C1 segment of cervical spinal cord (tissue), 14 donors: ENCODE data around the gene MACROD2.
"Not testable (repeated sequence)": the region's sequence is repeated elsewhere in the genome, so short reads cannot be mapped to it uniquely, and the experiment has no call there.

ENCODE experiments used
- DNase-seq, 14 donors: peaks; one replicate each; lab custom pipeline; 2025; lab: John Stamatoyannopoulos, UW

MACROD2 gene

DNA sequence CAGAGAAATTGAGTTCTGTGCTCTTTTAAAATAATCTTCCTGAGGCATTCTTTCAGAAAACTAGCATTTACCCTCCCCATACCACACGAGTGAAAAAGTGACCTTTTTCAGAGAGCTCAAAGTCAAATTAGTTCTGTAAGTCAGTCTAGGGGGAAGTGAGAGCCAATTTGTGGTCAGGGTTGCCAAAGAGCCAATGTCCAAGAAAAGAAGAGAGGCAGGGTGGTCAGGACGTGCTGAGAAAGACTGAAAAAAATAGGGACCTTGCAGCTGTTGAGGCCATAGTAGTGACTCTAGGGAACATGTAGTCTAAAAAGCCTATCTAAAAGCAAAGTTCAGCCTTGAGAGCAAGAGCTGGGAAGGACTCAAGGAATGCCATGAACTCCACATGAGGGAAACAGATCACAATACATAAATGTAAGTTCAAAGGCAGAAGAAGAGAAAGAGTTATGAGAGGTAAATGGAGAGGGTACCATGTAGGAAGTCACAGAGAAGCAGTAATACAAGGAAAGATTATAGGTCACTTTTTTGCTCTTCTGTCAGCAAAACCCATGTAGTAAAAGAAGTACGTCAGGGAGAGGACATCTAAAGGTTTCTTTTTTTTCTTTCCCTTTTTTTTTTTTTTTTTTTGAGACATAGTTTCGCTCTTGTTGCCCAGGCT lies 907.2 kb downstream of the MACROD2 start:
- DNase-seq, result no peak

DNA sequence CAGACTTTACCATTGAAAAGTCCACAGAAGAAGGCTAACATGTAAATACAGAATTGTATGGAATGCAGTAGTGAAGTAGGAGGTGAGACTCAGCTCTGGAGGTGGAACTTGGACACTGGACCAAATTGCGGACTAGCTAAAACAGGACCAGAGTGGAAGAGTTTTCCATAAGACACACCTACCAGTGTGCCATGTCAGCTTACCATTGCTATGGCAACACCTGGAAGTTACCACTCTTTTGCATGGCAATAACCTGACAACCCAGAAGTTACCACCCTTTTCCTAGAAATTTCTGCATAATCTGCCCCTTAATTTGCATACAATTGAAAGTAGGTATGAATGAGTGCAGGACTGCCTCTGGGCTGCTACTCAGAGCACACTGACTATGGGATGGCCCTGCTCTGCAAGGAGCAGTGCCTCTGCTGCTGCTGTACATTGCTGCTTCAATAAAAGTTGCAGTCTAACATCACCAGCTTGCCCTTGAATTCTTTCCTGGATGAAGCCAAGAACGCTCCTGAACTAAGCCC lies 911.7 kb downstream of the MACROD2 start:
- DNase-seq, result no peak

DNA sequence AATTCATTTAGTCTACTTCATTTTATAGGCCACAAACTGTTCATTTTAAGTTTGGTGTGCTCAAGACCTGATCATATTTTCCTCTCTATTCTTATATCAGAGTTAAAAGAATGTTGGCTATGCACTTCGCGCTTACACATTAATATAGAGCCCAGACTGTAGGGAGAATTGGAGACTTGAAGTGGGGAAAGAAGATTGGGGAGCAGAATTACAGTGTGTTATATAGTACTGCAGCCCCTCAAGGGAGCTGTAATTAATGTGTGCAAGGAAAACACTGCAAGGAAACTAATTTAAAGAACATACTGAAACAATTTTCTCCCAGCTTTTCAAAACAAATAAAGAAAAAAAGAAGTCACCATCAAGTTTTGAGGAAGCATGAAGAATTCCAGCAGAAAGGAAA lies 914.8 kb downstream of the MACROD2 start:
- no peak for DNase-seq

DNA sequence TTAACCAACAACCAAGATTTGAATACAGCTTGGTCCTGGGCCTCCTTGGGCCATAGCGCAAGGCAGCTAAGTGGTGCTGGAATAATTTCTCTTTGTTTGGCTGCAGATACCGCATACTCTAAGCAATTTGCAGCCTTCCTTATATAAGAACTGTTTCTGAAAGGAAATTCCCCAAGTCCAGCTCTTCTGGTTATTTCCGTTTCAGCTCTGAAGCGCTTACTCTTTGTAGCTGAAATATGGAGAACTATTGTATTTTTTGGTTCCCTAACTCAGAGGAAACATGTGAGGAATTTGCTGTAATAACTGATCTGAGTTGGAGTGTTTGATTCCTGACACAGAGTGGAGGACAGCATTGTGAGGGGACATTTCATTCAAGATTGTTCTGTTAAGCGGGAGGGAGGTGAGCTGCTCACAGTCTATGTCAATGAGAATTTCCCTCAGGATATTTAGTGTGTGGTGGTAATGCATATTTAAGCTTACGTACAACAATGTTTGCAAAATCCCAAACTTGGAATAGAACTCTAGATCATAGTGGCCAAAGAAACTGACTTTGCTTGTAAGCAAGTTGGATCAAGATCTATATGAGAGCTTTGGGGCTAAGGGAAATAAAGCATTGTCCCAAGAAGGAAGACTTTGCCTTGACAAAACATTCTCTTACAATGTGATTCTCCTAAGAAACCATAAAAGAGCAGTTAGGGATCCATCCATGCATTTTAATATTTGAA lies 918.7 kb downstream of the MACROD2 start:
- no peak for DNase-seq

DNA sequence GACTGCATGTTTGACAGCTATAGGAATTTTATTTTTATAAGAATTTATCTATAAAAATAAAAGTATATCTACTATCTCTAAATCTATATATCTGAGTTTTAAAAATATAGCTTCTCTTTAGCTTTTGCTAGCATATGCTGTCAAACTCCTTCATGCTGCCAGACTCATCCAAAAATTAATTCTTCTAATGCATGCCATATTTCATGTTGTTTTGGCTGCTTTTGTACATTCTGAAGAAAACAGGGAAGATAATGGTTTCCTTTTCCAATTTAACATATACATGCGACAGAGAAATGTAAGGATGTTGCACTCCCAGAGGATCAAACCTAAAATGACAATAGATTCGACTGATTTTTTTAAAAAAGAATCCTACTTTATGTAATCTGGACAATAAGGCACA lies 919.3 kb downstream of the MACROD2 start:
- DNase-seq, result no peak

DNA sequence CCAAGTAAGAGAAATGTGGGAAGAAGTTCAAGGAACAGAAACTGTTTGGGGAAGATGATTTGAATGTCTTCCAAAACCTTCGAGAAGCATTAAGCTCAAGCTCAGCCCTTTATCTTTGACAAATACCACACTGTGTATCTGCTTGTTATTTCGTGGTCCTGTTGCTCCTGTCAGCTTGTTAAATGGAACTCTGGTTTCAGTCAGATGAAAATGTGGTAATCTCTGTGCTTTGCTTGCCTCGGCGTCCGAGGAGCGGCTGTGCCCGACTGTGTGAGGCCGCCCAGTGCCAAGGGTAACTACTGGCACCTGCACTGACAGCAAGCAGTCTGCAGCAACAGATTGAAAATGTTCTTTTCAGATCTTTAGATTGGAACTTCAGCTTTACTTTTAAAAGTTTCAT lies 920.0 kb downstream of the MACROD2 start:
- peak in 4 of 14 donors; percentile 10 to 92 (median 24) for DNase-seq

DNA sequence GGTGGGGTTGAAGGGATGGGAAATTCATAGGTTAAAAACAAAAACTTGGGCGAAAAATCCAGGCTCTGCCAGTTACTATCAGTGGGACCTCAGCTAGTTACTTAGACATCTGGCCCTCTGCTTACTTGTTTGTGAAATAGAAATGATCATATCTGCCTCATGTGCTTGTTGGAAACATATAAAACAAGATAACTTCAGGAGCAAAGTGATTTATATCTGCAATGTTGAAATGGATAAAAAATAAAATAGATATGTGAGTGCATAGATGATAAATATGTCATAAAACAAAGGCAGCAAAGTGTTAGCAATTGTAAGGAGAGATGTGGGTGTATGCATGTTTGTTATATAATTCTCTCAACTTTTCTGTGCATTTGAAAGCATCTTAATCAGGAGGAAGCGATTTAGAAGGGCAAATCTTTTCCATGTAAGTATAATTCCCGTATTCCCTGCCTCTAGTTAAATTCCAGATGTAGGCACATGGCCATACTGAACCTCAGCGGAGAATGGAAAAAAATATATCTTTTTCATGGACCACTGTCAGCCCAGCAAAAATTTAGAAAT lies 921.1 kb downstream of the MACROD2 start:
- DNase-seq, result no peak

DNA sequence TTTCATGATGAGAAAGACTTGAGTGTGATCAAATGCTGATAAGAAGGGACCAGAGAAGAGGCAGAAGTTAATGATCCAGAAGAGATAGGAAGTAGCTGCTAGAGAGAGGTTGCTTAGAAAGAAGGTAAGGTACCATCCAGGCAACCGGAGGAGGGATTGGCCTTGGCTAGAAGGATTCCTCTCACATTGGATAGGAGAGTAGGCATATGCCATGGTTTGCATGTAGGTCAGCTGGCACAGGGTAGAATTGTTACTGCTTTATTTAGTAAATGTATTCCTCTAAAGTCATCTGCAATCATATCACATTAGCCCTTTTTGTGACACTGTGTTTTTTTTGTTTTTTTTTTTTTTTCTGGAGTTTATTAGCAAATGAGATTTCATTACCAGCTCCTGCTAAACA lies 923.0 kb downstream of the MACROD2 start:
- DNase-seq, result peak in 1 of 14 donors; percentile 97

DNA sequence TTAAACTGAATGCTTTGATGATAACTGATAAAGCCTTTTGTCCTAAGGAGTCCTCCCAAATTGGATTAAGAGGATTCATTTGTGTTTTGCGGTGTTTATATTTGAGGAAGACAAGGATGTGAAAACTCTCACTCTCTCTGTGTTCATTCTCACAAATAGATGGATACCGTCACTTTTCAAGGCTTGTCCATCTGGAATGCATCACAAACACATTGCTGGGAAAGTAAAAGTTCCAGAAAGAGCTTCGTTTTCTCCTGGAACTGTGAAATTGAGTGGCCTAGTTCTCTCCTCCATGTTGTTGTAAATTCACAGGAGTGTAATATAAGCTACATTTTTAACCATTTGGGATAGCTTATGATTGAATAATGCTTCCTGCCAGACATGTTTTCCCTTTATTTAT lies 923.7 kb downstream of the MACROD2 start:
- DNase-seq, result peak in 1 of 14 donors; percentile 52

DNA sequence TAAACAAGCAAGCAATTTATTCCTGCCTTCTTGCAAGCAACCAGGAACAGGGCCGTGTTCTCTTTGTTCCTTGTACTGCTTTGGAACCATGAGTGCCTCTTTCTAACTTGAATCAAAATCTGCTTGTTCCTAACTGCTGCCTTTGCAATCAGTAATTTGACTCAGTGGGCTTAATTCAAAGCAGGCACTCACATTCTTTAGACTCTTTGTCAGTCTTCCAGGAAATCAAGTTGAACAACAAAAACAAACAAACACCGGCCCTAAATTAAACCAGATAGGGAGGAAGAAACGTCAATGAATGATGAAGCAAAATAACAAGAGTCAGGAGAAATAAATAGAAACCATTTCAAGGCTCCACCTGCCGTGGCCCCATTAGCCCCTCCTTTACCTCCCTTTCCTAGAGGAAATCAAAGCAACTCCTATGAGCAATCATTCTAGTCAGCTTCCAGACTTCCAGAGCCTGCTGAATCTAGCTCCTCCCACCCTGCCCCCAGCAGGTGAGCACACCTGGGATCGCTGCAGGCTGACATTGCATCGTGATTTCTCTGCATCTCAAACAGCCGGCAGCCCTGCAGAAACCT lies 924.3 kb downstream of the MACROD2 start:
- DNase-seq, result peak in 1 of 14 donors; percentile 62

DNA sequence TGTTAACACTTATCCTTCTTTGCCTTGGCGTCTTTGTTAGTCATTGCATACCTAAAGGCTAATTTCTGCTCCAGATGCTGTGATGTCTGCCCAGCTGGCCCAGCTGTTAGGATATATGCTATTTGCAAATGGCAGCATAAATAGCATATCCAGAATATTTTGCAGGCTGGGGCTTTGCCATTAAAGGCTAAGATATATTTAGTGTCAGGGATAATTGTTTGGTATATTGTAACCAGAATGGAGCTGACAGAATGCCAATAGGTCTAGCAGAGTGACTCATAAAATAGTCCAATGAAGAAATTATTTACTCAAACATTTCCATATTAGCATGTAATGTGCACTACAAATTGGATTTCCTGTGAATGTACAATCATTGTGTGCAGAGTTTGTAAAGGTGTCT lies 926.2 kb downstream of the MACROD2 start:
- no peak for DNase-seq

DNA sequence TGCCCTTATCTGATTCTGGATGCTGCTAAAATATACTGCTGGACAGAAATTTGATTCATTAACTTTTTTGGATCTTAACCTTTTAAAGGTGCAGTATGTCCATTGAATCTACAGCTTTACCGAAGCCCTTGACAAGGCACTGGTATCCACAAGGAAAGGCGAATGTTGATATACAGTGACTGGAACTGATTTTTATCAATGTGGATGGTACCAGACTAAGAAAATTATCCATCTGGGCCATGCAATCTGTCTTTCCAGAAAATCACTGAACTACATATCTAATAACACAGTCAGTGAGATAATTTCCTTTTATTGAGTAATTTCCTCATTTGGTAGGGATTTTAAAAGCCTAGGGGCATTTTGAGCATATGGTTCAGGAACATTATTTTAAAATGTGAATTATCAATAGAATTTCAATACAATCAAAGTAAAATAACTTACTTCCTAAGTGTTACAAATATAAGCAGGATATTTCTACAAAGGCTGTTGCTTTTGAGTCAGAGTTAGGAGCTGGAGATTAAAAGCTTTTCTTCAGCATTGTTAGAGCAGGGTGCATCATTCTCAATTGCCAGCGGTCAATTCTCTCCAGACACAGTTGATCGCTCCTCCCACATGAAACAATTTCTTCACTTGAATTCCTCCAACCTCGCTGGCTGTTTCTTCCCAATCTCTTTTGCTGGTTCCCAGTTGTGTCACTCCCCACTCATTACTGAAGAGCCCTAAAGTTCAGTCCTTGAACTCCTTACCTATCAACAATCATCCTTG lies 927.4 kb downstream of the MACROD2 start:
- DNase-seq, result no peak

DNA sequence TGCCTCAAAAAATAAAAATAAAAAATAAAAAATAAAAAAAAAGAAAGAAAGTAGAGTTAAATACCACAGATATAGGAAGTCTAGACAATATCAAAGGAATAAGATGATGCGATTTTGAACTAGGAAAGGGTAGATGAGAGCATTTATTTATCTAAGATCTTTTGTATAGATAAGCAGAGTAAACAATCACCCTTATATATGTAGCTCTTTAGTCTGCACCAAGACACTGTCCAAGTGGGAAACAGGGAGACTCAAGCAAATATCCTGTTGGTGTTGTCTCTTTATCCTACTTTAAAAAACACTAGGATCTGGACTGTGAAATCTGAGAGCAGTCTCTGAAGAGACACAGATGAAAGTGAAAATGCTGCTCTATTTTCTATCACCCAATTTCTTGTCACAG lies 929.1 kb downstream of the MACROD2 start:
- DNase-seq, result no peak

DNA sequence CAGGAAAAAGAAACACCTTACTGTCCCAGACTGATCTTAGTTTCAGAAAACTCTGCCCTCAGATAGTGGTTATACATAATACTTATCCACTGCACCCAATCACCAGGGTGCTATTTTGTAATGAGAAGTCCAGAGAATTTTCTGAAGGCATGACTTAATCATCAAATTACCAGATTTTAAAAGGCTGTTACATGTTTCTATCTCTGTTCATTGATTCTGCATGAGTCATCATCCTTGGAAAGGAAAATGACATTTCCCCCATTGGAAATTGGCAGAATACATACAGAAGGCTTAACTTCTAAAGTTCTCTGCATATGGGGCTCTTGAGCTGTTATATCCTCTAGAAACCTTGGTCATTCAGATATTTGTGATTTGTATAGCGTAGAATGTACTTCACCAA lies 930.0 kb downstream of the MACROD2 start:
- DNase-seq, result no peak

DNA sequence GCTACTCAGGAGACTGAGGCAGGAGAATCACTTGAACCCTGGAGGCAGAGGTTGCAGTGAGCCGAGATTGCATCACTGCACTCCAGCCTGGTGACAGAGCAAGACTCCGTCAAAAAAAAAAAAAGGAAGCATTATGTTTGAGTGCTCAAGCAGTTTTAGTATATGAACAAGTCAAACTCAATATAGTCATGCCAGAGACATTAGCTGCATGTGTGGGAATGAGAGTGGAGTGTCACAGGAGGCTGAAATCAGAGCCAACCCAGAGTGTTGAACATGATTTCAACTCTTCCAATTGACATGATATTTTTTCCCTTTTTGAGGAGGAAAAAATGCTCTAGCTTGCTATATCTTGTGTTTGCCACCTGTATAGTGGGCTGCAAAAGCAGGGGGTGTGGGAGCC lies 931.1 kb downstream of the MACROD2 start:
- not testable (repeated sequence) for DNase-seq

DNA sequence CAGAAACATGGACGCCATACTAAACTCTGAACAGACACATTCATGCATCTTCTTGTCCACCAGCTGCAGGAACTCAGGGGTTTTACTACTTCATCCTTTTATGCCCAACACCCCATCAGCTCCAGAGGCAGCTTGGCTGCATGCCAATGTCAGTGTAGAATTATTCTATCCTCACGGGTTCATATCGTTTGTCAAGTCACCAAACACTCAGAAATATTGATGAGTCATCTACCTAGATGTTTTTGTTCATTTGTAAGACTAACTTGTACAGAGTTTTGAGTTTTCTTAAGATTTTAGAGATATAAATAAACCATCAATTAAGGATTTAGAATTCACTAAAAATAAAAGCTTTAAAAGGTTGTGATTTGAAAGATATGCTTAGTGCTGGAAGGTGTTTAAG lies 932.8 kb downstream of the MACROD2 start:
- no peak for DNase-seq

DNA sequence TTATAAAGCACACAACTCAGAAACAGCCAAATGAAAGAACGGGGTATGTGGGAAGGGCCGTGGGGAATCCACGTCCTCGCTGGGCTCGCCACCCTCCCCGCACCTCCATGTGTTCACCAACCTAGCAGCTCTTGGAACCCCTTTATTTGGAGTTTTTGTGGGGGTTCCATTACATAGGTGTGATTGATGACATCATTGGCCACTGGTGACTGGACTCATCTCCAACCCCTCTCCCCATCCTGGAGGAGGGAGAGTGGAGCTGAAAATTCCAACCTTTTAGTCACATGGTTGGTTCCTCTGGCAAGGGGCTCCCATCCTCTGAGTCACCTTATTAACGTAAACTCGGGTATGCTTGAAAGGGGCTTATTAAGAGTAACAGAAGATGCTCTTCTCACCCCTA lies 934.1 kb downstream of the MACROD2 start:
- DNase-seq, result no peak

DNA sequence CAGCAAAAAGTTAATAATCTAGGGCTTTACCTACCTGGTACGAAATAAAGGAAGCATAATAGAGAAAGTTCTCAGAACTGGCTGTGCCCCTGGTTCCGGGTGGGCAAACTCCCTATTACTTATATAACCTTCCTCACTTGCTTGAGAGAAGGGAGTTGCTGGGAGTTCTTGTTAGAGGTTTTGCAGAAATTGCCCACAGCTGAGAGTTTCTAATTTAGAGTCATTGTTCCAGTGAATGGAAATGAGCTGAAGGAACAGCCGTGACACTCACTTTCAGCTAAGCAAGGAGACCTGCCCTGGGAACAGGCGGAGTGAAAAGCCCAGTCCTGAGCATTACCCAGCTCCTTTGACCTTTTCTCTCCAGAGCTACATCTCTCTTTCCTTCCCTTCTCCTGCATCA lies 936.7 kb downstream of the MACROD2 start:
- DNase-seq, result no peak

DNA sequence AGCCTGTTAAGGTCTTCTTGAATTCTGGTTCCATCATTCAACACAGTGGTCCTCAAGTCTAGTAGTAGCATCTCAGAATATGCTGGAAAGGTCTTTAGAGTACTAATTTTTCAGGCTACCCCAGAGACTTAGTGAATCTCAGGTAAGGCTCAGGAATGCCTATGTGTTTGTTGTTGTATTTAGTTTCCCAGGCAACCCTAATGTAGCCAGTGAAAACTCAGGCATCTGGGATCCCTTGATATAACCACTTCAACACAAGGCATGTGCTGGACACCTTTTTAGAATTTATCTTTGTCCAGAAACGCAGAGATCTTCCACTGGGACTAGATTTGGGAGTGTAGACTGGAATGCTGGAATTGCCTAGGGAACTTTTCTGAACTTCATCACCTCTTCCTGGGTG lies 940.0 kb downstream of the MACROD2 start:
- no peak for DNase-seq

DNA sequence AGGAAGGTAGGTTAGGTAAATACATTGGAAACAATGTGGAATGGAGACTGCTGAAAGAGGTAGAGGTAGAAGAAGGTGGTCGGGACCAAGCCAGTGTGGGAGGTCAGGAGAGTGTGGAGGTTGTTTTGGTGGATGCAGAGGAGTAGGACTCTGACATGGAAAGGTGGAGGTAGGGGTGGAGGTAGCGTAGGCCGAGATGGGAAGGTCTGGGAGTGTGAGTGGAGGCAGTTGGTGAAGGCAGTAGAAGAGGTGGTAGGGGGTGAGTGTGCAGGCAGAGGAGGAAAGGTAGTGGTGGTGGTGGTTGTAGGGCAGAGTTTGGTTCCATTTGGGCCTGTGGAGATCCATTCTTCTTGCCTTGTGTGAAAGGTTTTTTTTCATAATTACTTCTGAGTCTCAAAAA lies 941.7 kb downstream of the MACROD2 start:
- DNase-seq, result no peak

DNA sequence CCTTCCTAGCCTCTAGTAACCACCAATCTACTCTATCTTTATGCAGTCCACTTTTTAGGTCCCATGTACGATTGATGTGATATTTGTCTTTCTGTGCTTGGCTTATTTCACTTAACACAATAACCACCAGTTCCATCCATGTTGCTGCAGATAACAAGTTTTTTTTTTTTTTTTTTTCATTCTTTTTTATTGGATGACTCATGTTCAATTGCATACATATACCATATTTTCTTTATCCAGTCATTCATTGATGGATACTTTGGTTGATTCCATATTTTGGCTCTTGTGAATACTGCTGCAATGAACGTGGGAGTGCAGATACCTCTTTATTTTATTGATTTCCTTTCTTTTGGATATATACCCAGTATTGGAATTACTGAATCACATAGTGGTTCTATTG lies 942.5 kb downstream of the MACROD2 start:
- no peak for DNase-seq

DNA sequence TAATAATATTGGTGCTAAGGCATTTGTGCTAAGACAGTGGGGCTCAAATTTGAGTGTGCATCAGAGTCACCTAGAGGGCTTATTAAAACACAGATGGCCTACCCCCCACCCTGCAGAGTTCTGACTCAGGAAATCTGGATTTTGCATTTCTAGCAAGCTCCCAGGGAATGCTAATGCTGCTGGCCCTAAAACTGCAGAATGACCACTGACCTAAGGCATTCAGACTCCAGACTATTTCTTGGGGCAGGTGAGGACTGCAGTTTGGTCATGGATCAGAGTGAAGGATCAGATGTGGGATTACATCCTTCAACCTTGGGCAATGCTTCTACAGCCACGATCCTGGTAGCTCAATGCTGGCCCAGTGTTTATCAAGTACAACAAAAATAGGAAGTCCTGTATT lies 952.2 kb downstream of the MACROD2 start:
- DNase-seq, result peak in 1 of 14 donors; percentile 12
